A549 (cell line): ENCODE measurements around the gene PRKCE. TPM values are rescaled to one million over a fixed set of nuclear protein-coding genes. Genes with fewer than 3 reads are reported as not detected.

Experiments used
- ATAC-seq, 2 experiments: fragments of 200-7000 bp in 1 of 2; fragments of >200 bp in 1 of 2; cut with Nextera tagmentation in 1 of 2; cut with Tn5 transposase in 1 of 2; 3 replicates each; pipeline versions ENCODE4 v1.8.0 to v1.9.1; 2018 to 2020; ENCODE audit warnings: mild to moderate bottlenecking in 1 of 2, moderate library complexity in 1 of 2
- CTCF ChIA-PET: fragments of 300-600 bp; sonication (Branson Sonifier 250); formaldehyde crosslinking; extraction: SDS; loops from one replicate; lab custom pipeline; 2021; ENCODE audit warnings: antibody characterized with exemption, inconsistent platforms; lab: Yijun Ruan, JAX
- POLR2A ChIA-PET: fragments of 350-600 bp; formaldehyde crosslinking; extraction: SDS; loops from one replicate; lab custom pipeline; 2021; ENCODE audit warnings: antibody characterized with exemption, inconsistent platforms; lab: Yijun Ruan, JAX
- DNase-seq, 2 experiments: peaks; one replicate each; pipeline versions ENCODE4 v3.0.0 to v3.0.0-alpha.2; 2011 to 2016; ENCODE audit warnings: low read depth in 1 of 2, low spot score in 1 of 2
- FAIRE-seq: peaks from 2 replicates; lab custom pipeline; 2011; peaks lifted over from hg19 to GRCh38; lab: Jason Lieb, UNC
- H3K27ac ChIP-seq, 2 experiments: fragments of >200 bp; sonication (Bioruptor Twin); formaldehyde crosslinking; 3 replicates each; pipeline ENCODE4 v1.5.1; 2016 to 2017
- H3K4me1 ChIP-seq: fragments of >200 bp; sonication (Bioruptor Twin); formaldehyde crosslinking; 3 replicates; pipeline ENCODE4 v1.6.1; 2016
- H3K4me2 ChIP-seq: fragments of >200 bp; sonication (Bioruptor Twin); formaldehyde crosslinking; 3 replicates; pipeline ENCODE4 v1.6.1; 2016
- H3K4me3 ChIP-seq: fragments of >200 bp; sonication (Bioruptor Twin); formaldehyde crosslinking; 3 replicates; pipeline ENCODE4 v1.5.1; 2016
- H3K9me3 ChIP-seq: fragments of >200 bp; sonication (Bioruptor Twin); formaldehyde crosslinking; 3 replicates; pipeline ENCODE4 v1.6.1; 2016
- BCL3 ChIP-seq: fragments of >200 bp; sonication (Bioruptor Twin); formaldehyde crosslinking; IDR thresholded peaks from 3 replicates; pipeline ENCODE4 v1.6.1; 2016
- CTCF ChIP-seq: fragments of >200 bp; sonication (Bioruptor Twin); formaldehyde crosslinking; IDR thresholded peaks from 3 replicates; pipeline ENCODE4 v1.5.1; 2016
- E2F6 ChIP-seq: IDR thresholded peaks from 2 replicates; pipeline ENCODE4 v1.6.1; 2012; ENCODE audit warnings: low read depth, borderline replicate concordance
- ESRRA ChIP-seq: fragments of 150-350 bp; IDR thresholded peaks from 2 replicates; pipeline ENCODE4 v1.6.1; 2014; ENCODE audit warnings: mild to moderate bottlenecking, low read length, borderline replicate concordance
- FOSB ChIP-seq: fragments of 250-450 bp; sonication (Bioruptor Pico); IDR thresholded peaks from 2 replicates; pipeline ENCODE4 v1.5.0; 2020; ENCODE audit warnings: mild to moderate bottlenecking, moderate library complexity
- FOSL2 ChIP-seq, 2 experiments: fragments of 450-650 bp in 1 of 2; fragments of >200 bp in 1 of 2; sonication (Bioruptor Twin) in 1 of 2; formaldehyde crosslinking; IDR thresholded peaks; 2 replicates each; pipeline versions ENCODE4 v1.5.0 to v1.6.1; 2016 to 2020; ENCODE audit warnings: mild to moderate bottlenecking in 1 of 2, moderate library complexity in 1 of 2
- GATA3 ChIP-seq: IDR thresholded peaks from 2 replicates; pipeline ENCODE4 v1.6.1; 2012; ENCODE audit warnings: borderline replicate concordance
- HDAC2 ChIP-seq: fragments of 200-600 bp; sonication (generic); IDR thresholded peaks from 2 replicates; pipeline ENCODE4 v1.6.1; 2016
- HES2 ChIP-seq: fragments of >200 bp; sonication (Bioruptor Twin); formaldehyde crosslinking; IDR thresholded peaks from 2 replicates; pipeline ENCODE4 v1.6.1; 2016
- HOXB13 ChIP-seq: fragments of 250-450 bp; sonication (Bioruptor Pico); IDR thresholded peaks from 2 replicates; pipeline ENCODE4 v1.5.0; 2020; ENCODE audit warnings: low read depth, mild to moderate bottlenecking, moderate library complexity
- JUN ChIP-seq, 2 experiments: fragments of >200 bp; sonication (Bioruptor Twin); formaldehyde crosslinking; IDR thresholded peaks; 2 replicates in 1 of 2; 3 replicates in 1 of 2; pipeline ENCODE4 v1.6.1; 2016 to 2017
- JUNB ChIP-seq: fragments of >200 bp; sonication (Bioruptor Twin); formaldehyde crosslinking; IDR thresholded peaks from 2 replicates; pipeline ENCODE4 v1.6.1; 2016
- MAFK ChIP-seq: fragments of 450-650 bp; IDR thresholded peaks from 2 replicates; pipeline ENCODE4 v1.6.1; 2014; ENCODE audit not compliant: partially characterized antibody
- MAZ ChIP-seq: fragments of 150-350 bp; IDR thresholded peaks from 2 replicates; pipeline ENCODE4 v1.6.1; 2014; ENCODE audit warnings: antibody characterized with exemption, low read depth, low read length, borderline replicate concordance
- NFE2L2 ChIP-seq: fragments of 150-350 bp; conservative IDR thresholded peaks from 2 replicates; pipeline ENCODE4 v1.6.1; 2014; ENCODE audit warnings: low read length
- NR3C1 ChIP-seq: fragments of >200 bp; sonication (Bioruptor Twin); formaldehyde crosslinking; IDR thresholded peaks from 3 replicates; pipeline ENCODE4 v1.6.1; 2017
- PHF8 ChIP-seq: fragments of 200-600 bp; sonication (generic); IDR thresholded peaks from 2 replicates; pipeline ENCODE4 v1.6.1; 2016; ENCODE audit warnings: low read depth, mild to moderate bottlenecking, antibody characterized with exemption, moderate library complexity, borderline replicate concordance
- POLR2A ChIP-seq: IDR thresholded peaks from 2 replicates; pipeline ENCODE4 v1.6.1; 2012; ENCODE audit warnings: mild to moderate bottlenecking, low read length
- RARB ChIP-seq: fragments of 250-450 bp; sonication (Bioruptor Pico); IDR thresholded peaks from 2 replicates; pipeline ENCODE4 v1.8.0; 2021; ENCODE audit warnings: mild to moderate bottlenecking, moderate library complexity
- RNF2 ChIP-seq: fragments of 200-600 bp; sonication (generic); IDR thresholded peaks from 2 replicates; pipeline ENCODE4 v1.6.1; 2016; ENCODE audit warnings: low read depth, mild to moderate bottlenecking, antibody characterized with exemption, moderate library complexity, borderline replicate concordance
- SMC3 ChIP-seq: fragments of >200 bp; sonication (Bioruptor Twin); formaldehyde crosslinking; IDR thresholded peaks from 3 replicates; pipeline ENCODE4 v1.6.1; 2018; ENCODE audit warnings: inconsistent platforms
- TFCP2L1 ChIP-seq: fragments of 250-450 bp; sonication (Bioruptor Pico); IDR thresholded peaks from 2 replicates; pipeline ENCODE4 v1.5.0; 2021; ENCODE audit warnings: mild to moderate bottlenecking
- USF2 ChIP-seq: fragments of 450-650 bp; IDR thresholded peaks from 2 replicates; pipeline ENCODE4 v1.6.1; 2014; ENCODE audit warnings: antibody characterized with exemption
- ZC3H11A ChIP-seq: fragments of 450-650 bp; IDR thresholded peaks from 2 replicates; pipeline ENCODE4 v1.6.1; 2014; ENCODE audit warnings: antibody characterized with exemption, mild to moderate bottlenecking
- ZFP36 ChIP-seq: fragments of 450-650 bp; IDR thresholded peaks from 2 replicates; pipeline ENCODE4 v1.6.1; 2014; ENCODE audit warnings: borderline replicate concordance; ENCODE audit not compliant: partially characterized antibody
- WGBS: methylation state at CpG from one replicate; pipeline ENCODE4 v1.1.6; 2017; ENCODE audit errors: missing lambda C conversion rate; 5-methylcytosine and 5-hydroxymethylcytosine counted together
- polyA plus RNA-seq, 4 experiments: library from polyadenylated mRNA; depleted of rRNA in 3 of 4; stranded (reverse); fragments of >200 nt; fragmentation: RNase III in 1 of 4; extraction: RNeasy Plus Mini Kit Qiagen cat#74134 plus additional on column Dnase treatment in 1 of 4; gene quantifications; 2 replicates in 3 of 4; 3 replicates in 1 of 4; pipeline ENCODE4 v1.2.3, GENCODE V29; 2011 to 2017

The PRKCE gene
- polyA plus RNA-seq, 2 of the 4 experiments (the other 2 are of a cell fraction) = 11.5 to 12.0 TPM

- Histone ChIP-seq H3K9me3 (no peaks in the 10 kb centered on the region), H3K4me3 (no peak overlapping the region), H3K4me2 (no peak overlapping the region), H3K27ac (no peak overlapping the region), H3K4me1 (no peaks in the 10 kb centered on the region)
- FAIRE-seq (no peak), ATAC-seq (no peak), DNase-seq (no peak)
- ChIA-PET CTCF (interaction anchor here (0.6 to 3.4 kb wide), 3 partner anchors 16 to 437 kb away, joined by 3 to 21 read pairs (median 8); no protein-coding TSS in a partner anchor), POLR2A (no interaction called here)
- TF ChIP-seq JUN (IDR thresholded peaks at IDR 0.05) (no peak), GATA3 (no peak), FOSB (no peak), RARB (no peak), ESRRA (no peak), RNF2 (no peak), SMC3 (no peak), MAFK (no peak)
- WGBS = 83% methylated on average over 14 of the region's 14 CpGs
Observed at GRCh38 chr2:45975752-45976517, 324.5 kb downstream of the PRKCE start.

GRCh38 chr2:45978302-45978859 lies 326.9 kb downstream of the PRKCE start:
- no peaks in the 10 kb centered on the region for H3K9me3 ChIP-seq
- H3K4me2 ChIP-seq = no peak overlapping the region
- no peak overlapping the region for H3K4me3 ChIP-seq
- WGBS = 69% methylated on average over 4 of the region's 4 CpGs
- no peak for DNase-seq
- TF ChIP-seq TFCP2L1 (no peak), MAZ (no peak)
- TF ChIP-seq, all 56 proteins: peak for 0
- ChIA-PET POLR2A (no interaction called here), CTCF (interaction anchor here (0.7 to 3.4 kb wide), 4 partner anchors 14 to 392 kb away, joined by 3 to 21 read pairs (median 3); no protein-coding TSS in a partner anchor)
- no peak overlapping the region for H3K27ac ChIP-seq
- no peak; a peak in 1 of 6 replicates for ATAC-seq
- H3K4me1 ChIP-seq = no peaks in the 10 kb centered on the region
- FAIRE-seq = no peak

GRCh38 chr2:45979065-45979464 lies 327.6 kb downstream of the PRKCE start:
- TF ChIP-seq CTCF (no peak), NFE2L2 (no peak)
- 84% methylated on average over 4 of the region's 4 CpGs for WGBS
- FAIRE-seq (no peak), ATAC-seq (no peak), DNase-seq (no peak)
- Histone ChIP-seq H3K27ac (no peak overlapping the region), H3K4me1 (no peaks in the 10 kb centered on the region), H3K9me3 (no peaks in the 10 kb centered on the region), H3K4me3 (no peak overlapping the region), H3K4me2 (no peak overlapping the region)
- CTCF ChIA-PET = interaction anchor here (0.7 to 3.4 kb wide), 4 partner anchors 13 to 391 kb away, joined by 3 to 21 read pairs (median 3); no protein-coding TSS in a partner anchor
- POLR2A ChIA-PET = no interaction called here

- Histone ChIP-seq H3K27ac (no peak overlapping the region), H3K4me3 (no peak overlapping the region), H3K9me3 (no peaks in the 10 kb centered on the region), H3K4me1 (no peaks in the 10 kb centered on the region), H3K4me2 (no peak overlapping the region)
- FAIRE-seq (no peak), DNase-seq (no peak), ATAC-seq (no peak)
- CTCF ChIA-PET = interaction anchor here (0.7 to 5.6 kb wide), 7 partner anchors 9 to 44 kb away, joined by 3 to 28 read pairs (median 4); no protein-coding TSS in a partner anchor
- POLR2A ChIA-PET = no interaction called here
- 80% methylated on average over 11 of the region's 11 CpGs for WGBS
- TF ChIP-seq BCL3 (no peak), ZC3H11A (no peak), JUNB (no peak), USF2 (no peak), JUN (IDR thresholded peaks at IDR 0.05) (no peak), SMC3 (no peak), NR3C1 (no peak), FOSL2 (IDR thresholded peaks at IDR 0.05) (no peak), FOSL2 (CRISPR knock-in tag; IDR thresholded peaks at IDR 0.05) (no peak), HES2 (no peak), HOXB13 (no peak), POLR2A (no peak), PHF8 (no peak), ZFP36 (no peak), HDAC2 (no peak), E2F6 (no peak)
Observed at GRCh38 chr2:45980161-45980865, 328.8 kb downstream of the PRKCE start.
